ENCODE data around the gene PRKAB1. TPM values are rescaled to one million over a fixed set of nuclear protein-coding genes. Genes with fewer than 3 reads are reported as not detected.

Gene PRKAB1
- total RNA-seq, 1 experiment from 2014 or later: 42.2 TPM

DNA sequence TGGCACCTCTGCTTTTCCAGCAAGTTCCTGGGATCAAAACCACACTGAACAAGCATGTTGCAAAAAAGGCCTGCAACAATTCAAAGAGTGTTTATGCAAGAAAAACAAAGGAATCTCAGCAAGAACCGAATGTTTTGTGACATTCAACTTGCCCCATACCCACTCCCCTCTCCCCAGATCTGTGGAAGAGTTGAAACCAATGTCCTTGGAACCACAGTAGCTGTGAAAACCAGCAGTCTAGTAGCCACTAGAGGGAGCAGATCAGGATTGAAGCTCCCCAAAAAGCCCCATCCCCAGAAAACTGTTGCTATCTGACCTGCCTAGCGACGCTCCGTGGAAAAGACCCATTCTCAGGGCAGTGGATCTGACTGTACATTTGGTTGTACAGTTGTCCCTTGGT, 27.1 kb downstream of the PRKAB1 start:
- no peaks in the 10 kb centered on the region for H3K27me3 Mint-ChIP-seq (ENCODE audit: low read depth)
- no peaks in the 10 kb centered on the region for H3K4me1 Mint-ChIP-seq
- H2BK15ac ChIP-seq (ENCODE audit: low read depth, low read length): no peak overlapping the region
- no peaks in the 10 kb centered on the region for H3K9me3 ChIP-seq (ENCODE audit: control insufficient read depth, low read depth, low read length)
- H3K4me2 ChIP-seq (ENCODE audit: insufficient read depth, insufficient read length, low read length): no peak overlapping the region
- no peak overlapping the region for H2BK5ac ChIP-seq (ENCODE audit: insufficient read length, low read length)
- H3K56ac ChIP-seq (ENCODE audit: insufficient read length, low read depth, low read length): no peak overlapping the region
- no peaks in the 10 kb centered on the region for H3K79me2 ChIP-seq (ENCODE audit: insufficient read depth, low read length)
- H4K91ac ChIP-seq (ENCODE audit: insufficient read length, low read depth, low read length): no peak overlapping the region
- no peak overlapping the region for H3K14ac ChIP-seq (ENCODE audit: insufficient read depth, low read length)
- no peaks in the 10 kb centered on the region for H3K79me1 ChIP-seq (ENCODE audit: insufficient read depth, low read depth, low read length, poor library complexity, severe bottlenecking)
- H3K36me3 Mint-ChIP-seq (ENCODE audit: insufficient read depth in 1 of 3, low read depth in 3 of 3): peaks cover 21 to 52% (median 45%) of the 10 kb centered on the region in 3 experiments; a peak in 6 of 7 replicates
- H3K4me3 Mint-ChIP-seq: no peak overlapping the region
- no peak overlapping the region for H4K8ac ChIP-seq (replicated peaks; ENCODE audit: insufficient read length, low read depth, low read length)
- no peak overlapping the region for H3K4ac ChIP-seq (ENCODE audit: low read depth, low read length)
- no peak overlapping the region for H2AFZ ChIP-seq (ENCODE audit: low read length)
- no peak overlapping the region for H3K9ac ChIP-seq (ENCODE audit: extremely low read depth, insufficient read length, low read length)
- H2AK5ac ChIP-seq (ENCODE audit: insufficient read length, low read length): no peak overlapping the region
- H3K9me3 Mint-ChIP-seq: no peaks in the 10 kb centered on the region
- no peak overlapping the region for H2BK20ac ChIP-seq (ENCODE audit: low read depth, low read length, poor library complexity, severe bottlenecking)
- H3K27ac Mint-ChIP-seq: peak overlapping the region in 1 of 3 experiments; percentile 82; a peak in 2 of 7 replicates
- no peak overlapping the region for H2BK120ac ChIP-seq (ENCODE audit: low read depth, low read length, poor library complexity, severe bottlenecking)
- H3K4me1 ChIP-seq (ENCODE audit: insufficient read depth, low read length): no peaks in the 10 kb centered on the region
- TF ChIP-seq, protein P1, sequence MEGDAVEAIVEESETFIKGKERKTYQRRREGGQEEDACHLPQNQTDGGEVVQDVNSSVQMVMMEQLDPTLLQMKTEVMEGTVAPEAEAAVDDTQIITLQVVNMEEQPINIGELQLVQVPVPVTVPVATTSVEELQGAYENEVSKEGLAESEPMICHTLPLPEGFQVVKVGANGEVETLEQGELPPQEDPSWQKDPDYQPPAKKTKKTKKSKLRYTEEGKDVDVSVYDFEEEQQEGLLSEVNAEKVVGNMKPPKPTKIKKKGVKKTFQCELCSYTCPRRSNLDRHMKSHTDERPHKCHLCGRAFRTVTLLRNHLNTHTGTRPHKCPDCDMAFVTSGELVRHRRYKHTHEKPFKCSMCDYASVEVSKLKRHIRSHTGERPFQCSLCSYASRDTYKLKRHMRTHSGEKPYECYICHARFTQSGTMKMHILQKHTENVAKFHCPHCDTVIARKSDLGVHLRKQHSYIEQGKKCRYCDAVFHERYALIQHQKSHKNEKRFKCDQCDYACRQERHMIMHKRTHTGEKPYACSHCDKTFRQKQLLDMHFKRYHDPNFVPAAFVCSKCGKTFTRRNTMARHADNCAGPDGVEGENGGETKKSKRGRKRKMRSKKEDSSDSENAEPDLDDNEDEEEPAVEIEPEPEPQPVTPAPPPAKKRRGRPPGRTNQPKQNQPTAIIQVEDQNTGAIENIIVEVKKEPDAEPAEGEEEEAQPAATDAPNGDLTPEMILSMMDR (conservative IDR thresholded peaks at IDR 0.05): peak; percentile 75
- DNase-seq: peak; percentile 60
- no peak overlapping the region for H2BK12ac ChIP-seq (ENCODE audit: insufficient read length, low read depth, low read length)
- H3K27me3 ChIP-seq (ENCODE audit: insufficient read depth, low read length): no peaks in the 10 kb centered on the region
- no peak overlapping the region for H3K18ac ChIP-seq (ENCODE audit: insufficient read length, low read depth, low read length)
- H4K20me1 ChIP-seq (ENCODE audit: control insufficient read depth, insufficient read depth, insufficient read length): no peaks in the 10 kb centered on the region
- H3K23me2 ChIP-seq (ENCODE audit: insufficient read length, low read depth, low read length, poor library complexity, severe bottlenecking): no peaks in the 10 kb centered on the region
- no peak overlapping the region for H3K23ac ChIP-seq (ENCODE audit: insufficient read length, low read depth, low read length)
- no peak overlapping the region for H4K5ac ChIP-seq (ENCODE audit: insufficient read length, low read depth, low read length)
- no CpG with 5 or more reads among the region's 4 CpGs for WGBS (ENCODE audit: extremely low coverage, insufficient read length, low lambda C conversion rate)
- no peak overlapping the region for H3K27ac ChIP-seq (ENCODE audit: insufficient read length, low read depth, low read length)
- H3T11ph ChIP-seq (ENCODE audit: low read length): no peak overlapping the region

All from H9 (cell line).